Progenitor cell of endocrine pancreas (in vitro differentiated cells): Measurements from ENCODE around the gene WDSUB1. TPM values are rescaled to one million over a fixed set of nuclear protein-coding genes. Genes with fewer than 3 reads are reported as not detected.

ENCODE experiments used
- DNase-seq: peaks from one replicate; pipeline ENCODE4 v3.0.0; 2021; ENCODE audit warnings: low spot score; ENCODE audit not compliant: unreplicated experiment
- H3K27ac Mint-ChIP-seq: 2 replicates; pipeline ENCODE4 v1.8.0; 2021; ENCODE audit warnings: mild to moderate bottlenecking, moderate library complexity, mixed read lengths
- H3K27me3 Mint-ChIP-seq: 2 replicates; pipeline ENCODE4 v1.8.0; 2021; ENCODE audit warnings: mixed read lengths
- H3K36me3 Mint-ChIP-seq: 2 replicates; pipeline ENCODE4 v1.8.0; 2022; ENCODE audit warnings: mixed read lengths; ENCODE audit not compliant: insufficient read depth
- H3K4me1 Mint-ChIP-seq: 2 replicates; pipeline ENCODE4 v1.8.0; 2021; ENCODE audit warnings: low read depth, mixed read lengths
- H3K4me3 Mint-ChIP-seq: 2 replicates; pipeline ENCODE4 v1.8.0; 2021; ENCODE audit warnings: low read depth, mild to moderate bottlenecking, moderate library complexity, mixed read lengths
- H3K9me3 Mint-ChIP-seq: 2 replicates; pipeline ENCODE4 v1.8.0; 2021; ENCODE audit warnings: low read depth, mixed read lengths
- CTCF ChIP-seq: fragments of 200-600 bp; sonication (generic); IDR thresholded peaks from one replicate; pipeline ENCODE4 v1.5.0; 2021; ENCODE audit warnings: antibody characterized with exemption, mild to moderate bottlenecking; ENCODE audit not compliant: unreplicated experiment
- total RNA-seq: library from RNA; stranded (reverse); gene quantifications from 2 replicates; pipeline ENCODE4 v1.2.1, GENCODE V29; 2021

The WDSUB1 gene
- total RNA-seq, 1 donor from 2014 or later: 14.9 TPM

DNA sequence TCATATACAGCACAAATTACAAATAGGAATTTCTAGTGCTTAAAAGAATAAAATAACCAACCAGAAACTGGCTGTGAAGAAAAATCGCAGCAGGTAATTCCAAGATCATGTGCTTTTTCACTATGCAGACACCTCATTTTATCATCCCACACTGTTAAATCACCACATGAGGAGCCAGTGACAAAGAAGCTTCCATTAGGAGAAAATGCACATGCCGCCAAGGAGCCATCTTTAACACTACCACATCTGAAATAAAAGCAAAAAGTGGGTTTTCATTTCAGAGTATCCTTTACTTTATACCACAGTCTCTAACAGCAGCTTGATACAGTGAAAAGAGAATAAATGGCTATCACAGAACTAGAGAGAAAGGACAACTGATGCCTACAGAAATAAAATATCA is 6.8 kb downstream of the WDSUB1 start:
- no peaks in the 10 kb centered on the region for H3K9me3 Mint-ChIP-seq
- DNase-seq: no peak
- H3K27me3 Mint-ChIP-seq: no peaks in the 10 kb centered on the region
- H3K4me3 Mint-ChIP-seq: no peak overlapping the region
- peaks cover 7% of the 10 kb centered on the region for H3K4me1 Mint-ChIP-seq
- peaks cover 11% of the 10 kb centered on the region for H3K36me3 Mint-ChIP-seq
- no peak for TF ChIP-seq CTCF
- H3K27ac Mint-ChIP-seq: no peak overlapping the region

DNA sequence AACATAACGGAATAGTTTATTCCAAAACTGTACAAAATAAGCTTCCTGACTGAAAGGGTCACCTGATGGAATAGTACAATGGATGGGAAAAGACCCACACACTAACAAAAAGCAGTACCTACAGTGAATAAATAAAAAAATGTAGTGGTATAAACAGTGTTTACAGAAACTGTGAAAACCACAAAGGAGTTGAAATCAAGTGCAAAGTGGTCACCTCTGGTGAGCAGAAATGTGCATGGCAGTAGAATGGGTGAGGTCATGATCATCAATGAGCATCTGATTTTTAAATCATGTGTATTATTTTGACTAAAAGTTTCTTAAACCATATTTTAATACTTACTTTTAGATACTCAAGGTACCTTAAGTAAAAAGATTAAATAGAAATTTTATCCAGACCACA is 11.4 kb downstream of the WDSUB1 start:
- TF ChIP-seq CTCF: no peak
- Mint-ChIP-seq H3K27ac (no peak overlapping the region), H3K4me1 (peaks cover 12% of the 10 kb centered on the region), H3K9me3 (no peaks in the 10 kb centered on the region), H3K36me3 (peaks cover 18% of the 10 kb centered on the region), H3K27me3 (no peaks in the 10 kb centered on the region), H3K4me3 (no peak overlapping the region)
- no peak for DNase-seq

DNA sequence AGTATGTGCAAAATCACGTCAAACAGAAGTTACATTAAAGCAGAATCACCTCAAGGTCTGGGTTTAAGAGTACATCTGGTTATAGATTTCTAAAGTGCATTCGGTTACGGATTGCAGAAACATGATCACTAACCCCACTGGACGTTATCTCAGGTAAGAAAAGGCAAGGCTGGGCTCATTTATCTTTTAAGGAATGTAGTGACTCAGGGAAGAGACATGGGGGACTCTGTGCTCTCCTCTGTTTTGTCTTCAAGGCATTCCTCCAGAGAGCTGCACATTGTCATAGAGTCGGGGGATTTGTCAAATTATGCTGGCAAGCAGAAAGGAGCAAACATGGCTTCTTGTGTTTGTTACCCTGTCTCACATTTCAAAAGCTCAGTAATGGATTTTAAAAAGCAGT is 14.3 kb downstream of the WDSUB1 start:
- no peak for TF ChIP-seq CTCF
- Mint-ChIP-seq H3K36me3 (peaks cover 13% of the 10 kb centered on the region), H3K9me3 (no peaks in the 10 kb centered on the region), H3K4me3 (no peak overlapping the region), H3K27me3 (no peaks in the 10 kb centered on the region), H3K27ac (peak overlapping the region; percentile 94), H3K4me1 (peaks cover 12% of the 10 kb centered on the region)
- no peak for DNase-seq

DNA sequence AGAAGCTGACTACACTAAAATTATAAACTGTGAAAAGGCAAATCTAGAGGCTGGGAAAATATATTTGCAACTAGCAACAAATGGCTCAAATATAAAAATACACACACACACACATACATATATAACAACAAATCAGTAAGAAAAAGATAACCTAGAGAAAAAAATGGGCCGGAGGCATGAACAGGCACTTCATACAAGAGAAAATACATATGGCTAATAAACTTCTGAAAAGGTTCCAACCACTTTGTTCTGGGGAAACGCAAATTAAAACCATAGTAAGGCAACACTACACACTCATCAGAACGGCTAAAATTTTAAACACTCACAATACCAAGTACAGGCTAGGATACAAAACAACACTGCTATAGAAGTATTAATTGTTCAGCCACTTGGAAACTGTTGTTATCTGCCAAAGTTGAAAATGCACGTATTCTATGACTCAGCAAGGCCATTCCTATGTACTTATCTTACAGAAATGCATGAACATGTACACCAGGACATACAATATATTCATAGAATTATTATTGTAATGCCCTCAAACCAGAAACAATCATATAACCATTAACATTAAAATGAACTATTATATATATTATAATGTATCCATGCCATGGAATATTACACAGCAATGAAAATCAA is 15.6 kb downstream of the WDSUB1 start:
- DNase-seq: no peak
- Mint-ChIP-seq H3K36me3 (peaks cover 14% of the 10 kb centered on the region), H3K9me3 (no peaks in the 10 kb centered on the region), H3K4me1 (peaks cover 12% of the 10 kb centered on the region), H3K4me3 (no peak overlapping the region), H3K27me3 (no peaks in the 10 kb centered on the region), H3K27ac (no peak overlapping the region)
- TF ChIP-seq CTCF: no peak

DNA sequence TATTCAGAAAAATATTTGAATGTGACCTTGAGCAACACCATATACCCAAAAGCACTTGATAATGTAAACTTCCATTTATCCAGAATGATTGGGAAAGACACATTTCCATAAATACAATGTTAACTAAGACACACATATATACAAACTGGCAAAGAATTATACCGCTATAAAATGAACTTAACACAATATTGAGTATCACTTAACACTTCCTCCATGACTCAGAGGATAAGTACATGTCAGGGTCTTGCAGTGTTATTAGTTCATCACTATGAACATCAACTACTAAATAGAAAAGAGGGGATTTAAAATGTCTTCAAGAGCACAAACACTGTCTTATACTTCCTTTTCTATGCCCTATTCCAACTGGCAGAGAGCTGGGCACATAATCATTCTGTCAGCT is 18.6 kb downstream of the WDSUB1 start:
- DNase-seq: no peak
- peaks cover 12% of the 10 kb centered on the region for H3K4me1 Mint-ChIP-seq
- no peak overlapping the region for H3K27ac Mint-ChIP-seq
- no peaks in the 10 kb centered on the region for H3K27me3 Mint-ChIP-seq
- TF ChIP-seq CTCF: no peak
- H3K9me3 Mint-ChIP-seq: no peaks in the 10 kb centered on the region
- H3K4me3 Mint-ChIP-seq: no peak overlapping the region
- peaks cover 15% of the 10 kb centered on the region for H3K36me3 Mint-ChIP-seq
